ENCODE measurements around the gene ENOX1. TPM values are rescaled to one million over a fixed set of nuclear protein-coding genes. Genes with fewer than 3 reads are reported as not detected.

The ENOX1 gene
- total RNA-seq, 2 donors from 2014 or later = 0.33 TPM; not detected in 1

DNA sequence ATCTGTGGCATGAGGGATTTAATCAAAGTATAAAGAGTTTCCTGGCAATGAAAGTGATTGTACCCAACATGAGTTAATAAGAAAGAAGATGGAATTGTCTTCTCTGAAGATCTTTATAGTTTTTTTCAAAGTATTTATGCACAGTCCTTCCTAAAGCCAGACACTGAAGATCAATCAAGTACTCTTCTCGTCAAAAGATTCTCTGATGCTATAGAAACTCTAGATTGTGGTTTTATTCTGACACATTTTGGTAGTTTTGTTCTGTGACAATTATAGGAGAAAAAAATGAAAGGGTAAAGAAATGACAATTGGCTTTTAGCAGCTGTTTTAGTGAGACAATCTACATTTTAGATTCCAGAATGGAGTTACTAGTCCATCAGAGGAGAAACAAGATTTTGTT lies 10.4 kb upstream of the ENOX1 start:
- 93% methylated on average over 1 of the region's 1 CpG; no CpG with 5 or more reads in 1 of the 2 experiments for WGBS, 2 experiments (ENCODE audit: insufficient coverage in 1 of 2, insufficient read length in 1 of 2)
- Histone ChIP-seq H3K9me3 (ENCODE audit: control insufficient read depth, low read length) (no peaks in the 10 kb centered on the region), H3K9ac (ENCODE audit: extremely low read depth, low read length, poor library complexity, severe bottlenecking) (no peak overlapping the region), H3K4me3 (ENCODE audit: low read length) (no peak overlapping the region), H3K4me1 (ENCODE audit: control insufficient read depth, insufficient read depth, low read length) (no peaks in the 10 kb centered on the region), H3K27ac (ENCODE audit: low read depth, low read length) (no peak overlapping the region), H3K27me3 (ENCODE audit: control insufficient read depth, insufficient read depth, low read length, poor library complexity, severe bottlenecking) (no peaks in the 10 kb centered on the region), H3K36me3 (ENCODE audit: control insufficient read depth, insufficient read depth, low read length) (no peaks in the 10 kb centered on the region)
- DNase-seq = no peak
- H3K27ac Mint-ChIP-seq = no peak overlapping the region
- no peaks in the 10 kb centered on the region for H3K9me3 Mint-ChIP-seq
- H3K27me3 Mint-ChIP-seq (ENCODE audit: insufficient read depth) = peaks cover 13% of the 10 kb centered on the region
- no peak overlapping the region for H3K4me3 Mint-ChIP-seq
- no peak for TF ChIP-seq CTCF (conservative IDR thresholded peaks at IDR 0.05)
- H3K4me1 Mint-ChIP-seq = no peaks in the 10 kb centered on the region
- H3K36me3 Mint-ChIP-seq (ENCODE audit: low read depth) = no peaks in the 10 kb centered on the region

DNA sequence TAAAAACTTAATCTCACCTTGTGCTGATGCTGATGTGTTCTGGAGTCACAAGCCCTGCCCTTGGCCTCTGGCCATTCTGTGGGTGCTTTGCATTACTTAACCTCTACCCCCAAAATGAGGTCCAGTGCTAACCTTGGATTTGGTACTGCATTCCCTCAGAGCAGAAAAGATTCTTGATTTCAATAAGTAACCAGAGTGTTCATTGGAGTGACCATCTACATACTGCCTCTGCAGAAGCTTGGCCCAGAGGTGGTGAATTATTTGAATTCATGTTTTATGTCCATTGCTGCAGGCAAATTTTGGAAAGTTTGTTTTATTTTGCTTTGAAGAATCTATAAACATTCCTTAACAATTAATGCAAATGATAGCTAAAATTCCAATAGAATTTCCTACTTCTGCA lies 7.6 kb upstream of the ENOX1 start:
- no peak for TF ChIP-seq CTCF (conservative IDR thresholded peaks at IDR 0.05)
- no peak for DNase-seq
- no peaks in the 10 kb centered on the region for H3K9me3 Mint-ChIP-seq
- Histone ChIP-seq H3K36me3 (ENCODE audit: control insufficient read depth, insufficient read depth, low read length) (no peaks in the 10 kb centered on the region), H3K27me3 (ENCODE audit: control insufficient read depth, insufficient read depth, low read length, poor library complexity, severe bottlenecking) (peaks cover 5% of the 10 kb centered on the region), H3K4me1 (ENCODE audit: control insufficient read depth, insufficient read depth, low read length) (no peaks in the 10 kb centered on the region), H3K27ac (ENCODE audit: low read depth, low read length) (no peak overlapping the region), H3K4me3 (ENCODE audit: low read length) (no peak overlapping the region), H3K9ac (ENCODE audit: extremely low read depth, low read length, poor library complexity, severe bottlenecking) (no peak overlapping the region), H3K9me3 (ENCODE audit: control insufficient read depth, low read length) (no peaks in the 10 kb centered on the region)
- H3K4me3 Mint-ChIP-seq = no peak overlapping the region
- H3K36me3 Mint-ChIP-seq (ENCODE audit: low read depth) = no peaks in the 10 kb centered on the region
- H3K27me3 Mint-ChIP-seq (ENCODE audit: insufficient read depth) = peaks cover 20% of the 10 kb centered on the region
- H3K27ac Mint-ChIP-seq = no peak overlapping the region
- H3K4me1 Mint-ChIP-seq = no peaks in the 10 kb centered on the region

DNA sequence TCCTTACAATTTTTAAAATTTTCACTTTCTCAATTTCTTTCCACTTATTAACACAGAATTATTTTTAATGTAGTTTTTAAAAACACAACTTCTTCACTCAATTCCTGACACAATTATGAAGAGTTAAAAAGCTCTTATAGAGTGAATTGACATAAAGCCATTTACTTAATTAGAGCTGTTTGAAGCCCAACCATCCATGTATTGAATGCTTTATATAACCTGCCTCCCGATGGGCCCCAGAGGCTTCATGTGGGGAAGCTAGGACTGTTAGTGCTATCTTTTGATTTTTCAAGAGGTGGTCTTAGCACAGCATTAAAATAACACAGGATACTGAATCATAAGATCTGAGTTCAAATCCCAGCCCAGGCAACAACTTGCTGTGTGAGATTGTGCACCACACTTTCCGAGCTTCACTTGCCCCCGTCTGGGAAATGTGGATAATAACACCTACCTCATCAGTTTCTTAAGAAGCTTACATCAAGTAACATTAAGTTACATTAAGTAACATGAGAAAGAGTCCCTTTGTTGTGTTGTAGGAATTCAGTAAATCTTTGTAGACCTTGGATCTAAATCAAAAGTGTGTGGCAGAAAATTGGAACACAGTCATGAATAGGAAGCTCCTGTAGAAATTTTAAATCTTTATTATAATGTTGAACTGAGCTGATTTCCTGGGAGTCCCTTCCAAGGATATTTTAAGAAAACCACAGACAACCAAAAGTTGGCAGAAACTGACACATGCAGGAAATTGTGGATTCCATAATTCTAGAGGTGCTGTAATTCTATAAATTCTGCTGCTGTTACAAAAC lies 5.5 kb upstream of the ENOX1 start:
- Mint-ChIP-seq H3K27me3 (ENCODE audit: insufficient read depth) (peaks cover 35% of the 10 kb centered on the region), H3K36me3 (ENCODE audit: low read depth) (no peaks in the 10 kb centered on the region), H3K9me3 (no peaks in the 10 kb centered on the region), H3K4me3 (no peak overlapping the region), H3K27ac (no peak overlapping the region), H3K4me1 (peaks cover 3% of the 10 kb centered on the region)
- Histone ChIP-seq H3K4me1 (ENCODE audit: control insufficient read depth, insufficient read depth, low read length) (no peaks in the 10 kb centered on the region), H3K27ac (ENCODE audit: low read depth, low read length) (no peak overlapping the region), H3K4me3 (ENCODE audit: low read length) (no peak overlapping the region), H3K36me3 (ENCODE audit: control insufficient read depth, insufficient read depth, low read length) (no peaks in the 10 kb centered on the region), H3K9me3 (ENCODE audit: control insufficient read depth, low read length) (no peaks in the 10 kb centered on the region), H3K27me3 (ENCODE audit: control insufficient read depth, insufficient read depth, low read length, poor library complexity, severe bottlenecking) (peaks cover 26% of the 10 kb centered on the region), H3K9ac (ENCODE audit: extremely low read depth, low read length, poor library complexity, severe bottlenecking) (no peak overlapping the region)
- DNase-seq = no peak
- TF ChIP-seq CTCF (conservative IDR thresholded peaks at IDR 0.05) = no peak
- 95% methylated on average over 3 of the region's 3 CpGs; no CpG with 5 or more reads in 1 of the 2 experiments for WGBS, 2 experiments (ENCODE audit: insufficient coverage in 1 of 2, insufficient read length in 1 of 2)

All from endodermal cell (in vitro differentiated cells).